ENCODE data around the gene OXLD1. TPM values are rescaled to one million over a fixed set of nuclear protein-coding genes. Genes with fewer than 3 reads are reported as not detected.
A peak's percentile ranks its signal among the peaks of the same experiment; 100 is the strongest.
"Not testable (repeated sequence)": the region's sequence is repeated elsewhere in the genome, so short reads cannot be mapped to it uniquely, and the experiment has no call there.

OXLD1 gene
- total RNA-seq, 1 donor from 2014 or later, result 29.7 TPM

DNA sequence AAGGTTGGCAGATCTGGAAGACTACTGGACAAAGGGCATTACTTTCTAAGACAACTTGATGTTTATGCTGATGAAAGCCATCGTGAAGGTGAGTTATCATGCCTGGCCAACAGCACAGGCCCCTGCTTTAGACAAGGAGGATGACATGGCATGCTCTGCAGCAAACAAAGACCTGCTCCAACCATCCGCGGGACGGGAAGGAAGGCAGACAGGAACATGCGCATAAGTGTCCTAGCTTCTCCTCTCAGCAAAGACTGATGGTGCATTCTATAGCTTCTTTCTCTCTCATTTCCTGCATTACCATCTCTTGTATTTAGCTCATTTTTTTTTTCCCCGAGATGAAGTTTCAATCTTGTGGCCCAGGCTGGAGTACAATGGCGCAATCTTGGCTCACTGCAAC lies 34.9 kb downstream of the OXLD1 start:
- H3K27ac ChIP-seq, result no peak overlapping the region
- H3K36me3 ChIP-seq, result peaks cover 41% of the 10 kb centered on the region
- H3K4me3 ChIP-seq, result no peak overlapping the region
- H3K4me1 ChIP-seq, result peaks cover 27% of the 10 kb centered on the region
- no peaks in the 10 kb centered on the region for H3K9me3 ChIP-seq
- TF ChIP-seq, protein P1, sequence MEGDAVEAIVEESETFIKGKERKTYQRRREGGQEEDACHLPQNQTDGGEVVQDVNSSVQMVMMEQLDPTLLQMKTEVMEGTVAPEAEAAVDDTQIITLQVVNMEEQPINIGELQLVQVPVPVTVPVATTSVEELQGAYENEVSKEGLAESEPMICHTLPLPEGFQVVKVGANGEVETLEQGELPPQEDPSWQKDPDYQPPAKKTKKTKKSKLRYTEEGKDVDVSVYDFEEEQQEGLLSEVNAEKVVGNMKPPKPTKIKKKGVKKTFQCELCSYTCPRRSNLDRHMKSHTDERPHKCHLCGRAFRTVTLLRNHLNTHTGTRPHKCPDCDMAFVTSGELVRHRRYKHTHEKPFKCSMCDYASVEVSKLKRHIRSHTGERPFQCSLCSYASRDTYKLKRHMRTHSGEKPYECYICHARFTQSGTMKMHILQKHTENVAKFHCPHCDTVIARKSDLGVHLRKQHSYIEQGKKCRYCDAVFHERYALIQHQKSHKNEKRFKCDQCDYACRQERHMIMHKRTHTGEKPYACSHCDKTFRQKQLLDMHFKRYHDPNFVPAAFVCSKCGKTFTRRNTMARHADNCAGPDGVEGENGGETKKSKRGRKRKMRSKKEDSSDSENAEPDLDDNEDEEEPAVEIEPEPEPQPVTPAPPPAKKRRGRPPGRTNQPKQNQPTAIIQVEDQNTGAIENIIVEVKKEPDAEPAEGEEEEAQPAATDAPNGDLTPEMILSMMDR (IDR thresholded peaks at IDR 0.05), result no peak
- intact Hi-C loops (cut with DNase I), result no loop called here
- no peaks in the 10 kb centered on the region for H3K27me3 ChIP-seq (ENCODE audit: low read depth)
- DNase-seq (no peak), ATAC-seq (no peak)

DNA sequence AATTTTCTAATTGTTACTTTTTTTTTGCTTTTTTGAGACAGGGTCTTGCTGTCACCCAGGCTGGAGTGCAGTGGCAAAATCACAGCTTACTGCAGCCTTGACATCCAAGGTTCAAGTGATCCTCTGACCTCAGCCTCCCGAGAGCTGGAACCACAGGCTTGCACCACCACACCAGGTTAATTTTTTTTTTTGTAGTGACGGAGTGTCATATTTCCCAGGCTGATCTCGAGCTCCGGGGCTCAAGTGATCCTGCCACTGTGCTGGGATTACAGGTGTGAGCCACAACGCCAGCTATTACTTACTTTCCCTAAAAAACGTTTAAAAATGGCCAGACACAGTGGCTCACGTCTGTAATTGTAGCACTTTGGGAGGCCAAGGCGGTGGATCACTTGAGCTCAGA lies 36.1 kb downstream of the OXLD1 start:
- Histone ChIP-seq H3K36me3 (peaks cover 53% of the 10 kb centered on the region), H3K27ac (no peak overlapping the region), H3K4me1 (peaks cover 18% of the 10 kb centered on the region), H3K9me3 (no peaks in the 10 kb centered on the region), H3K27me3 (ENCODE audit: low read depth) (no peaks in the 10 kb centered on the region), H3K4me3 (no peak overlapping the region)
- TF ChIP-seq, protein P1 (IDR thresholded peaks at IDR 0.05), result no peak
- intact Hi-C loops (cut with DNase I), result no loop called here
- ATAC-seq (no peak), DNase-seq (no peak)

DNA sequence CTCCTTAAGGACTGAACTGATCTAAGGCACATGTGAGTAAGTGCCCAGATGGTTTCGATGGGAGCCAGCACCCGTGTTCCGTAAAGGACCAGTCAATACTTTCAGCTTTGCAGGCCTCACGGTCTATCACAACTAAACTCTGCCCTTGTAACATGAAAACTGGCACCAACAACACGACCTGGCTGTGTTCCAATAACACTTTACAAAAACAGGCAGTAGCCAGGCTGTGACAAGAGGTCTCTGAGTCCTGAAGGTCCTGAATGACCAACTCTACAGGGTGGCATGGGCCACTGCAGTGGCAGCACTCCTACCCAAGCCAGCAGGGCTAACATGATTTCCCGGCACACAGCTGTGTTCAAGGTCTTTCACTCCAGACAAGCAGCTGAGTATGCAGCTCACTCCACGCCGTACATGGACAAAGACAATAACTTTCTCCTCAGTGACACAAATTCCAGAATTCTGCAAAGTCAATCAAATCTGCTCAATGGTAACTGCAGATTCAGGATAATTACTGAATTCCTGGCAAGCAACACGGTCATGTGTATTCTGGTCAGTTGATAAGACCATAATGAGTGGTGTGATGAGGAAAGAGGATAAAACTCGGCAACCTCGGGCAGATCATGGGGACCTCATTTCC lies 44.8 kb downstream of the OXLD1 start:
- Histone ChIP-seq H3K4me3 (no peak overlapping the region), H3K9me3 (no peaks in the 10 kb centered on the region), H3K27me3 (ENCODE audit: low read depth) (no peaks in the 10 kb centered on the region), H3K4me1 (no peaks in the 10 kb centered on the region), H3K36me3 (peaks cover 82% of the 10 kb centered on the region), H3K27ac (peak overlapping the region; percentile 12)
- TF ChIP-seq, protein P1 (IDR thresholded peaks at IDR 0.05), result no peak
- intact Hi-C loops (cut with DNase I), result no loop called here
- DNase-seq (no peak), ATAC-seq (peak; percentile 44 to 75)

DNA sequence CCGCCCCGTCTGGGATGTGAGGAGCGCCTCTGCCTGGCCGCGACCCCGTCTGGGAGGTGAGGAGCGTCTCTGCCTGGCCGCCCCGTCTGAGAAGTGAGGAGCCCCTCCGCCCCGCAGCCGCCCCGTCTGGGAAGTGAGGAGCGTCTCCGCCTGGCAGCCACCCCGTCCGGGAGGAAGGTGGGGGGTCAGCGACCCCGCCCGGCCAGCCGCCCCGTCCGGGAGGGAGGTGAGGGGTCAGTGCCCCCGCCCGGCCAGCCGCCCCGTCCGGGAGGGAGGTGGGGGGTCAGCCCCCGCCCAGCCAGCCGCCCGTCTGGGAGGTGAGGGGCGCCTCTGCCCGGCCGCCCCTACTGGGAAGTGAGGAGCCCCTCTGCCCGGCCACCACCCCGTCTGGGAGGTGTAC lies 48.1 kb downstream of the OXLD1 start:
- H3K27ac ChIP-seq; H3K9me3 ChIP-seq; H3K4me1 ChIP-seq; H3K4me3 ChIP-seq; H3K27me3 ChIP-seq (ENCODE audit: low read depth); ATAC-seq; intact Hi-C loops (cut with DNase I): not testable (repeated sequence)
- peaks cover 81% of the 10 kb centered on the region for H3K36me3 ChIP-seq
- DNase-seq, result peak; percentile 1

DNA sequence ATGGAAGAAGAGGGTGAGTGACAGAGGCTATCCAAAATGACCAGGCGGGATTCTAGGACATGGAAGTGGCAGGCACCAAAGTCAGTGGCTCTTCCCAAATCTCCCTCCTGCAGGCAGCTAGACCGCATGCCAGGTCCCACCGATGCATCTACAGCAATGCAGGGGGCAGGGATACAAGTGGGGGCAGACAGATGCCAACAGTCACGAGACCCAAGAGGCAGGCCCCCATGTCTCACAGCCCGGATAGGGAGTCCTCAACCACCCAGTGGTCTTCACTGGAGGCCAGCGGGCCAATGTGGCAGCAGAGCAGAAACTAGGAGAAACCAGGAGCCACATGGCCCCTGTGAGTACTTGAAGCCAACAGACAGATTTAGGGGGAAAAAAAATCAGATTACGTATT lies 49.5 kb downstream of the OXLD1 start:
- intact Hi-C loops (cut with DNase I), result no loop called here
- DNase-seq (peak; percentile 19), ATAC-seq (no peak)
- TF ChIP-seq, protein P1 (IDR thresholded peaks at IDR 0.05), result no peak
- H3K27ac ChIP-seq, result no peak overlapping the region
- H3K4me1 ChIP-seq, result no peaks in the 10 kb centered on the region
- H3K36me3 ChIP-seq, result peaks cover 81% of the 10 kb centered on the region
- no peak overlapping the region for H3K4me3 ChIP-seq
- H3K9me3 ChIP-seq, result no peaks in the 10 kb centered on the region
- no peaks in the 10 kb centered on the region for H3K27me3 ChIP-seq (ENCODE audit: low read depth)

DNA sequence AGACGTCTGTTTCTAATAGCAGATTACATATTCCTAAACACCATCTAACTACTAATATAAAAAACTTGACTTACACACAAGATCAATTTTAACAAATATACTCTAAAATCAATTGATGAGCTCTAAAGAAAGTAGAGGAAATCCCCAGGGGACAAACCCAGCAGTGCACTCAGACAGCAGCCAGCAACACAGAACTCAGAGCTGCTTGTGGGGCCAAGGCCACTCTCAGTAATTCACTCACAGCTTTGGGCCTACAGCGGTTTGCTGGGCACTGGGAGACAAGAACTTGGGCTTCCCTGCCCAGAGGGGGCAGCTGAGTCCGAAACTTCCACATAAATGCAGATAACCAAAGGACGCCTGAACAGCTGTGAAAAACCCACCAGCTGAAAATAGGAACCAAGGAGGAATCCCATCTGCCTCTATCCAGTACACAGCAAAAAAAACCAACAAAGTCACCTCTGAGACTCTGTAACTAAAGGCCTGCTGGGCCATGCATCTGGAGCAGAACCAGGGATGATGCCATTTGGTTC lies 50.9 kb downstream of the OXLD1 start:
- H3K27me3 ChIP-seq (ENCODE audit: low read depth), result no peaks in the 10 kb centered on the region
- intact Hi-C loops (cut with DNase I), result no loop called here
- TF ChIP-seq, protein P1 (IDR thresholded peaks at IDR 0.05), result no peak
- H3K4me1 ChIP-seq, result no peaks in the 10 kb centered on the region
- no peaks in the 10 kb centered on the region for H3K9me3 ChIP-seq
- H3K36me3 ChIP-seq, result peaks cover 75% of the 10 kb centered on the region
- DNase-seq, result peak; percentile 5
- no peak overlapping the region for H3K27ac ChIP-seq
- no peak overlapping the region for H3K4me3 ChIP-seq
- no peak for ATAC-seq
